SK-N-SH (cell line): ENCODE results near the gene SRRD. TPM values are rescaled to one million over a fixed set of nuclear protein-coding genes. Genes with fewer than 3 reads are reported as not detected.

Source experiments
- CTCF ChIA-PET: fragments of 300-600, 350-600 bp; formaldehyde crosslinking; extraction: SDS; loops from one replicate; lab custom pipeline; 2021; lab: Yijun Ruan, JAX
- POLR2A ChIA-PET: fragments of 350-600 bp; sonication (Branson Sonifier 250); formaldehyde crosslinking; extraction: SDS; loops from one replicate; lab custom pipeline; 2020; ENCODE audit warnings: antibody characterized with exemption, inconsistent platforms; lab: Yijun Ruan, JAX
- DNase-seq: peaks from one replicate; pipeline ENCODE4 v3.0.0; 2012
- H2AFZ ChIP-seq: fragments of 200-600 bp; sonication (generic); 2 replicates; pipeline ENCODE4 v1.8.1; 2016; ENCODE audit warnings: antibody characterized with exemption, mild to moderate bottlenecking, low read depth
- H3F3A ChIP-seq: fragments of 200-600 bp; sonication (generic); replicated peaks from 2 replicates; pipeline ENCODE3; 2016; ENCODE audit warnings: antibody characterized with exemption, mild to moderate bottlenecking; ENCODE audit not compliant: insufficient read depth
- H3K27ac ChIP-seq, 2 experiments: fragments of 200-500 bp in 1 of 2; fragments of 200-600 bp in 1 of 2; sonication (Bioruptor generic) in 1 of 2; sonication (generic), shearing (Covaris generic) in 1 of 2; 2 replicates each; pipeline versions ENCODE4 v1.5.1 to v1.6.1; 2014 to 2016; ENCODE audit warnings: low read depth in 2 of 2, inconsistent platforms in 1 of 2, low read length in 1 of 2, mild to moderate bottlenecking in 1 of 2, mixed read lengths in 1 of 2
- H3K27me3 ChIP-seq: fragments of 200-600 bp; sonication (generic), shearing (Covaris generic); 2 replicates; pipeline ENCODE4 v1.6.1; 2016; ENCODE audit warnings: mixed run types; ENCODE audit not compliant: insufficient read depth
- H3K36me3 ChIP-seq, 2 experiments: fragments of 200-500 bp in 1 of 2; fragments of 200-600 bp in 1 of 2; sonication (Bioruptor generic) in 1 of 2; sonication (generic) in 1 of 2; replicated peaks in 1 of 2; 2 replicates each; pipeline versions ENCODE3 to v1.5.1; 2014 to 2016; ENCODE audit warnings: low read length in 1 of 2, mild to moderate bottlenecking in 1 of 2; ENCODE audit not compliant: insufficient read depth in 2 of 2, control insufficient read depth in 1 of 2
- H3K4me1 ChIP-seq, 2 experiments: fragments of 200-500 bp in 1 of 2; fragments of 200-600 bp in 1 of 2; sonication (Bioruptor generic) in 1 of 2; sonication (generic), shearing (Covaris generic) in 1 of 2; 2 replicates each; pipeline versions ENCODE4 v1.5.1 to v1.6.1; 2014 to 2016; ENCODE audit warnings: low read depth in 1 of 2, low read length in 1 of 2, mixed run types in 1 of 2; ENCODE audit not compliant: insufficient read depth in 2 of 2, control insufficient read depth in 1 of 2
- H3K4me2 ChIP-seq: fragments of 200-600 bp; sonication (generic), shearing (Covaris generic); 2 replicates; pipeline ENCODE4 v1.6.1; 2017; ENCODE audit warnings: mixed run types
- H3K4me3 ChIP-seq, 2 experiments: fragments of 200-500 bp in 1 of 2; fragments of 200-600 bp in 1 of 2; sonication (Bioruptor generic) in 1 of 2; sonication (generic), shearing (Covaris generic) in 1 of 2; 2 replicates each; pipeline versions ENCODE4 v1.5.1 to v1.8.1; 2014 to 2016; ENCODE audit warnings: low read depth in 2 of 2, inconsistent platforms in 1 of 2, low read length in 1 of 2, mild to moderate bottlenecking in 1 of 2, mixed read lengths in 1 of 2, moderate library complexity in 1 of 2
- H3K79me2 ChIP-seq: fragments of 200-600 bp; sonication (generic); 2 replicates; pipeline ENCODE4 v1.8.1; 2017; ENCODE audit warnings: mild to moderate bottlenecking; ENCODE audit not compliant: insufficient read depth
- H3K9ac ChIP-seq: fragments of 200-600 bp; sonication (generic); 2 replicates; pipeline ENCODE4 v1.6.1; 2017; ENCODE audit warnings: mixed run types
- H3K9me2 ChIP-seq: fragments of 200-600 bp; sonication (generic); 2 replicates; pipeline ENCODE4 v1.6.1; 2017; ENCODE audit warnings: mixed run types
- H3K9me3 ChIP-seq: fragments of 200-600 bp; sonication (generic); 2 replicates; pipeline ENCODE4 v1.6.1; 2017; ENCODE audit warnings: mixed run types, mild to moderate bottlenecking, moderate library complexity
- H4K20me1 ChIP-seq: fragments of 200-600 bp; sonication (generic); 2 replicates; pipeline ENCODE4 v1.6.1; 2017; ENCODE audit warnings: mild to moderate bottlenecking, mixed run types; ENCODE audit not compliant: insufficient read depth
- CTCF ChIP-seq: fragments of 200-600 bp; sonication (generic); IDR thresholded peaks from 2 replicates; pipeline ENCODE4 v1.6.1; 2017; ENCODE audit warnings: antibody characterized with exemption, mild to moderate bottlenecking, moderate library complexity
- EP300 ChIP-seq, 2 experiments: IDR thresholded peaks; 2 replicates each; pipeline versions ENCODE4 v1.4.0 to v1.6.1; 2012; ENCODE audit warnings: borderline replicate concordance in 1 of 2, low read depth in 1 of 2, low read length in 1 of 2
- FOSL2 ChIP-seq: IDR thresholded peaks from 2 replicates; pipeline ENCODE4 v1.4.0; 2012; ENCODE audit warnings: low read depth, mild to moderate bottlenecking, moderate library complexity, borderline replicate concordance
- FOXM1 ChIP-seq: IDR thresholded peaks from 2 replicates; pipeline ENCODE4 v1.4.0; 2012; ENCODE audit warnings: low read depth, mild to moderate bottlenecking
- GABPA ChIP-seq: IDR thresholded peaks from 2 replicates; pipeline ENCODE4 v1.4.0; 2012; ENCODE audit warnings: low read depth, mild to moderate bottlenecking
- GATA2 ChIP-seq: sonication (generic); formaldehyde crosslinking; IDR thresholded peaks from 2 replicates; pipeline ENCODE4 v1.5.0; 2020; ENCODE audit warnings: mild to moderate bottlenecking, missing genetic modification reagents
- IRF3 ChIP-seq: fragments of 150-350 bp; IDR thresholded peaks from 2 replicates; pipeline ENCODE4 v1.6.1; 2016; ENCODE audit warnings: mild to moderate bottlenecking, low read depth, low read length
- JUND ChIP-seq: IDR thresholded peaks from 2 replicates; pipeline ENCODE4 v1.4.0; 2012
- MAX ChIP-seq: IDR thresholded peaks from 2 replicates; pipeline ENCODE4 v1.4.0; 2012; ENCODE audit warnings: low read depth
- PBX3 ChIP-seq: IDR thresholded peaks from 2 replicates; pipeline ENCODE4; 2012
- POLR2AphosphoS5 ChIP-seq: IDR thresholded peaks from 2 replicates; pipeline ENCODE4 v1.6.1; 2012; ENCODE audit warnings: low read depth, low read length
- RAD21 ChIP-seq: IDR thresholded peaks from 2 replicates; pipeline ENCODE4 v1.6.1; 2012; ENCODE audit warnings: mild to moderate bottlenecking, low read length
- RFX5 ChIP-seq: IDR thresholded peaks from 2 replicates; pipeline ENCODE4 v1.6.1; 2012; ENCODE audit warnings: mild to moderate bottlenecking, improper control_type of control experiment, low read length
- RXRA ChIP-seq: IDR thresholded peaks from 2 replicates; pipeline ENCODE4 v1.4.0; 2012; ENCODE audit warnings: low read depth, mild to moderate bottlenecking, borderline replicate concordance
- SIN3A ChIP-seq: IDR thresholded peaks from 2 replicates; pipeline ENCODE4 v1.6.1; 2012; ENCODE audit warnings: low read depth, mild to moderate bottlenecking, low read length, moderate library complexity, borderline replicate concordance
- SMC3 ChIP-seq: IDR thresholded peaks from 2 replicates; pipeline ENCODE4 v1.6.1; 2012; ENCODE audit warnings: low read depth, low read length, improper control_type of control experiment
- TAF1 ChIP-seq: IDR thresholded peaks from 2 replicates; pipeline ENCODE4 v1.6.1; 2012; ENCODE audit warnings: low read depth, mild to moderate bottlenecking, low read length, moderate library complexity, borderline replicate concordance
- TEAD4 ChIP-seq: IDR thresholded peaks from 2 replicates; pipeline ENCODE4 v1.4.0; 2012; ENCODE audit warnings: mild to moderate bottlenecking, borderline replicate concordance; ENCODE audit not compliant: insufficient read depth
- USF1 ChIP-seq: IDR thresholded peaks from 2 replicates; pipeline ENCODE4 v1.4.0; 2012; ENCODE audit warnings: low read depth, borderline replicate concordance
- USF2 ChIP-seq: fragments of 150-350 bp; IDR thresholded peaks from 2 replicates; pipeline ENCODE4 v1.6.1; 2017; ENCODE audit warnings: antibody characterized with exemption, low read length, low read depth, borderline replicate concordance
- YY1 ChIP-seq: IDR thresholded peaks from 2 replicates; pipeline ENCODE4 v1.4.0; 2012; ENCODE audit warnings: low read depth, mild to moderate bottlenecking
- WGBS: methylation state at CpG from one replicate; pipeline ENCODE4 v1.1.6; 2017; ENCODE audit warnings: low lambda C conversion rate; 5-methylcytosine and 5-hydroxymethylcytosine counted together
- polyA plus RNA-seq, 3 experiments: library from polyadenylated mRNA; depleted of rRNA; stranded (reverse); fragments of >200 nt; gene quantifications; 2 replicates each; pipeline ENCODE4 v1.2.3, GENCODE V29; 2012

Gene SRRD
- polyA plus RNA-seq, 1 of the 3 experiments (the other 2 are of a cell fraction), result 12.9 TPM

GRCh38 chr22:26536056-26536761 lies 52.5 kb downstream of the SRRD start:
- H3K79me2 ChIP-seq, result no peaks in the 10 kb centered on the region
- no peak overlapping the region for H3K4me2 ChIP-seq
- H3K27ac ChIP-seq, result no peak overlapping the region
- no peak for DNase-seq
- 0 out of 2 replicates have a peak, but pooled peaks have one; percentile 10 for TF ChIP-seq JUND
- peak; percentile 47; the same call in 1 of the 2 replicates for TF ChIP-seq FOSL2
- no peak for TF ChIP-seq PBX3
- no peak overlapping the region for H2AFZ ChIP-seq
- H3K9ac ChIP-seq, result no peak overlapping the region
- H3K4me1 ChIP-seq, result no peaks in the 10 kb centered on the region
- H3K27me3 ChIP-seq, result no peaks in the 10 kb centered on the region
- CTCF ChIA-PET, result interaction anchor here (1.1 kb wide), 1 partner anchor 9 kb away, joined by 4 read pairs; no protein-coding TSS in a partner anchor
- H3F3A ChIP-seq, result no peaks in the 10 kb centered on the region
- H3K9me3 ChIP-seq, result no peaks in the 10 kb centered on the region
- peaks cover 9 to 11% of the 10 kb centered on the region in 2 experiments for H3K36me3 ChIP-seq
- WGBS, result 99% methylated on average over 9 of the region's 12 CpGs
- H3K4me3 ChIP-seq, result no peak overlapping the region
- H3K9me2 ChIP-seq, result no peaks in the 10 kb centered on the region
- no peaks in the 10 kb centered on the region for H4K20me1 ChIP-seq
- POLR2A ChIA-PET, result no interaction called here

- no peak overlapping the region for H3K9ac ChIP-seq
- no peaks in the 10 kb centered on the region for H3K4me1 ChIP-seq
- DNase-seq, result no peak
- H3K9me3 ChIP-seq, result no peaks in the 10 kb centered on the region
- CTCF ChIA-PET, result no interaction called here
- peaks cover 6 to 7% of the 10 kb centered on the region in 2 experiments for H3K36me3 ChIP-seq
- no peak for TF ChIP-seq RXRA
- TF ChIP-seq FOXM1, result no peak
- no peak for TF ChIP-seq RAD21
- no peak for TF ChIP-seq MAX
- no peak for TF ChIP-seq YY1
- TF ChIP-seq USF2, result no peak
- TF ChIP-seq TAF1, result no peak
- no peak for TF ChIP-seq JUND
- TF ChIP-seq POLR2AphosphoS5, result no peak
- TF ChIP-seq GATA2 (CRISPR knock-in tag), result no peak
- TF ChIP-seq RFX5, result no peak
- no peak for TF ChIP-seq USF1
- no peak for TF ChIP-seq GABPA
- no peak for TF ChIP-seq EP300 (IDR thresholded peaks at IDR 0.05; ENCODE audit: borderline replicate concordance in 1 of 2, low read depth in 1 of 2, low read length in 1 of 2)
- no peak for TF ChIP-seq TEAD4
- TF ChIP-seq SMC3, result no peak
- no peak for TF ChIP-seq IRF3
- TF ChIP-seq SIN3A, result no peak
- TF ChIP-seq CTCF, result no peak
- H3K27me3 ChIP-seq, result no peaks in the 10 kb centered on the region
- no peak overlapping the region for H3K4me2 ChIP-seq
- no peak overlapping the region for H3K27ac ChIP-seq
- H4K20me1 ChIP-seq, result no peaks in the 10 kb centered on the region
- H3K9me2 ChIP-seq, result no peaks in the 10 kb centered on the region
- no peak overlapping the region for H2AFZ ChIP-seq
- POLR2A ChIA-PET, result interaction anchor here (0.6 kb wide), 1 partner anchor 110 kb away, joined by 3 read pairs; no protein-coding TSS in a partner anchor
- no peak overlapping the region for H3K4me3 ChIP-seq
- WGBS, result 87% methylated on average over 3 of the region's 3 CpGs
- no peaks in the 10 kb centered on the region for H3F3A ChIP-seq
- H3K79me2 ChIP-seq, result no peaks in the 10 kb centered on the region
Measured at GRCh38 chr22:26536762-26537134, 53.1 kb downstream of the SRRD start.
